Right atrium auricular region (tissue), 2 donors: ENCODE data around the gene TNS3. TPM values are rescaled to one million over a fixed set of nuclear protein-coding genes. Genes with fewer than 3 reads are reported as not detected.

ENCODE experiments used
- DNase-seq: peaks from one replicate; pipeline ENCODE4 v3.0.0-alpha.2; 2019; ENCODE audit warnings: low spot score
- H3K27ac ChIP-seq, 2 donors: fragments of 200-600 bp; sonication (generic); 1 replicate in 1 of 2; 2 replicates in 1 of 2; pipeline ENCODE4 v1.5.1; 2016 to 2019
- H3K27me3 ChIP-seq, 2 donors: fragments of 200-600 bp; sonication (generic); one replicate each; pipeline versions ENCODE4 v1.5.1 to v1.6.0; 2017 to 2019
- H3K36me3 ChIP-seq: fragments of 200-600 bp; sonication (generic); one replicate; pipeline ENCODE4 v1.5.1; 2016
- H3K4me1 ChIP-seq, 2 donors: fragments of 200-600 bp; sonication (generic); one replicate each; pipeline versions ENCODE4 v1.5.1 to v1.6.0; 2017 to 2019
- H3K4me3 ChIP-seq, 2 donors: fragments of 200-600 bp; sonication (generic); 1 replicate in 1 of 2; 2 replicates in 1 of 2; pipeline ENCODE4 v1.5.1; 2017 to 2019; ENCODE audit warnings: mild to moderate bottlenecking in 1 of 2, moderate library complexity in 1 of 2
- H3K9me3 ChIP-seq, 2 donors: fragments of 200-600 bp; sonication (generic); one replicate each; pipeline ENCODE4 v1.5.1; 2019
- total RNA-seq, 2 donors: library from RNA; depleted of rRNA; stranded (reverse); fragments of >200 nt; gene quantifications; one replicate each; pipeline ENCODE4 v1.1.0, GENCODE V29; 2016
- TF ChIP-seq, protein P1 (sequence below), 2 donors: fragments of 200-600 bp; sonication (generic); IDR thresholded peaks; one replicate each; pipeline ENCODE4 v1.5.1; 2019; ENCODE audit warnings: antibody characterized with exemption in 2 of 2

The TNS3 gene
- total RNA-seq, 2 donors from 2014 or later, result 39.7 to 44.4 TPM

DNA sequence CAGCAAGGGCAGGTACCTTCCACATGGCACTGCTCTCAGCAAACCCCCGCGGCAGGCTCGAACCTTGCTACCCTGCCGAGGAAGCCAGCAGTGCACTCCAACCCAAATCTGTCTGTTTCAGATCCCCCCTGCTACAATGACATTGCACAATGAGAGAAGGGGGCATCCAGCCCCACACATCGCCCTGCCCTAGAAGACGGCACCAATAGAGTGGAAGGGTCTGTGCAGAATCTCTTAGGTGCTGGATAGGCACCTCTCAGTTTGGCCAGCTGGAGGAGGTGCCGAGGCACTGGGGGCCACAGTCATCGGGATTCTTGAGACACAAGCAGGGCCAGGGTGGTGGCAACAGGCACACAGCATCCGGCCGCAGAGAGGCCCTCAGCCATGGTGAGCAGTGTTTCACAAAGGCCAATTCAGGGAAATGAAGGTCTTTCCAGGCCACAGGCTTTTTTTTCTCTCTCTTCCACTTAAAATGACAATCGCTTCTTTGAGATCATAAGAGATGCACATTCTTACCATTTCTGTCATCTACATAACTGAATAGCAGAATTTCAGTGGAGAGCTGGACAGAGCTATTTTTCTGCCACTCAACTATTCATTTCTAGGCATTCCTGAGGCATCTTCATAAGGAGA is 281.3 kb downstream of the TNS3 start:
- Histone ChIP-seq H3K27ac (peak overlapping the region; percentile 17 to 26), H3K36me3 (peaks cover 64% of the 10 kb centered on the region)

DNA sequence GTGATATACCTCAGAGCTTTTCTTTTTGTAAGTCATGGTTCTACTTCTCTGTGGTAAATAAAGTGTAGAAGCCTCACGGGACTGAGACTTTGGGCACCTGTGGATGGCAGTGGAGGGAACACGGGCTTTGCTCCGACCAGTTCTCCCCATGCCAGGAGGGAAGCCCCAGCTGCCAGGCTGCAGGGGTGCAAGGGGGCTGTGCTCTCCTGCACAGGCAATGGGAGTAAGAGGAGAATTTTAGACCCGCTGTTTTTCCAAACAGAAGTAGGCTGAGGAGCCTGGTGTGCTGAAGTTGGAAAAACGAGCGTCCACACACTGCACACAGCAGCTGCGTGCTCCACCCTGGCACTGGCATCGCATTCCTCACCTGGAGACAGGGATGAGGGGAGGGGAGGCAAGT is 282.4 kb downstream of the TNS3 start:
- Histone ChIP-seq H3K27ac (no peak overlapping the region), H3K4me3 (no peak overlapping the region), H3K9me3 (no peaks in the 10 kb centered on the region), H3K4me1 (peaks cover 0 to 44% of the 10 kb centered on the region in 2 donors), H3K27me3 (no peaks in the 10 kb centered on the region), H3K36me3 (peaks cover 66% of the 10 kb centered on the region)
- TF ChIP-seq, protein P1, sequence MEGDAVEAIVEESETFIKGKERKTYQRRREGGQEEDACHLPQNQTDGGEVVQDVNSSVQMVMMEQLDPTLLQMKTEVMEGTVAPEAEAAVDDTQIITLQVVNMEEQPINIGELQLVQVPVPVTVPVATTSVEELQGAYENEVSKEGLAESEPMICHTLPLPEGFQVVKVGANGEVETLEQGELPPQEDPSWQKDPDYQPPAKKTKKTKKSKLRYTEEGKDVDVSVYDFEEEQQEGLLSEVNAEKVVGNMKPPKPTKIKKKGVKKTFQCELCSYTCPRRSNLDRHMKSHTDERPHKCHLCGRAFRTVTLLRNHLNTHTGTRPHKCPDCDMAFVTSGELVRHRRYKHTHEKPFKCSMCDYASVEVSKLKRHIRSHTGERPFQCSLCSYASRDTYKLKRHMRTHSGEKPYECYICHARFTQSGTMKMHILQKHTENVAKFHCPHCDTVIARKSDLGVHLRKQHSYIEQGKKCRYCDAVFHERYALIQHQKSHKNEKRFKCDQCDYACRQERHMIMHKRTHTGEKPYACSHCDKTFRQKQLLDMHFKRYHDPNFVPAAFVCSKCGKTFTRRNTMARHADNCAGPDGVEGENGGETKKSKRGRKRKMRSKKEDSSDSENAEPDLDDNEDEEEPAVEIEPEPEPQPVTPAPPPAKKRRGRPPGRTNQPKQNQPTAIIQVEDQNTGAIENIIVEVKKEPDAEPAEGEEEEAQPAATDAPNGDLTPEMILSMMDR (IDR thresholded peaks at IDR 0.05), result no peak
- DNase-seq, result peak; percentile 38

More for the DNA sequence above, 281.3 kb downstream of the TNS3 start:
- DNase-seq, result peak; percentile 55
- TF ChIP-seq, protein P1 (IDR thresholded peaks at IDR 0.05), result no peak
- no peak overlapping the region for H3K4me3 ChIP-seq
- H3K4me1 ChIP-seq, result peaks cover 0 to 43% of the 10 kb centered on the region in 2 donors
- no peaks in the 10 kb centered on the region for H3K27me3 ChIP-seq
- no peaks in the 10 kb centered on the region for H3K9me3 ChIP-seq

DNA sequence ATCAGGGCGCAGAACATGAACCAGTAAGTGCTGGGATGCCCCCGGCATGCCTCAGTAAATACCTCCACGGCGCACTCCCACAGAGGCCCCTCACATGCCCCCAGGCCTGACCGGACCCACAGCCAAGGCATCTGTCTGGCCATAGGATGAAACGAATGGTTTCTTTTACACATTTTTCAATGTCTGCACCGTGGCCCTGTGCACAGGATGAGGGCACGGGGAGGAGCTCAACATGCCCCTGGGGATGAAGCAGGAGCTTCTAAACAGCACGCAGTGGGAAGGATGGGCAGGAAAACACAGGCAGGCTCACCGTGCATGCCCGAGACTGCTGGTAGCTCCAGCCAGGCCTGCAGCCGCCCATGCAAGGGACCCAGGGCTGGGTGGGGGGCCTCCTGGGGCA is 283.3 kb downstream of the TNS3 start:
- H3K9me3 ChIP-seq, result no peaks in the 10 kb centered on the region
- TF ChIP-seq, protein P1 (IDR thresholded peaks at IDR 0.05), result no peak
- peak; percentile 51 for DNase-seq
- no peak overlapping the region for H3K4me3 ChIP-seq
- H3K27me3 ChIP-seq, result no peaks in the 10 kb centered on the region
- peaks cover 0 to 46% of the 10 kb centered on the region in 2 donors for H3K4me1 ChIP-seq
- no peak overlapping the region for H3K27ac ChIP-seq
- H3K36me3 ChIP-seq, result peaks cover 66% of the 10 kb centered on the region

DNA sequence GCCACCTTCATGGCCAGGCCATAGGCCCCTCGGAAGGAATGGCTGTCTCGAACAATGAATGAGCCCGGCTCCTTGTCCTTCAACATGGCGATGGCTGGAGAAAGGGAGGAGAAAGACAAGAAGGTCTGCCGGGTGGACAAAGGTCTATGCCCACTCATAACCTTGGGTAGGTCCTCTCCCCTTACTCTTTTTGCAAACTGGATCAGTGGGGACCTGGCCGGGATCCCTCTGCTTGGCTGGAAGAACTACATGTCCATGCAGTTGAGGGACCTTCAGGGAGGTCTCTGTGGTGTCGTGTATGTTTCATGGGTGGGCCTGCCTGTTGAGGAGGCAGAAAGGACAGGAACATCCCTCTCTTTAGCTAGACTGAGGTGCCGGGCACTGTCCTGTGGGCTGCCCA is 284.8 kb downstream of the TNS3 start:
- TF ChIP-seq, protein P1 (IDR thresholded peaks at IDR 0.05), result no peak
- H3K4me3 ChIP-seq, result no peak overlapping the region
- peaks cover 68% of the 10 kb centered on the region for H3K36me3 ChIP-seq
- DNase-seq, result peak; percentile 42
- H3K4me1 ChIP-seq, result peaks cover 0 to 51% of the 10 kb centered on the region in 2 donors
- no peak overlapping the region for H3K27ac ChIP-seq
- no peaks in the 10 kb centered on the region for H3K9me3 ChIP-seq
- H3K27me3 ChIP-seq, result no peaks in the 10 kb centered on the region

DNA sequence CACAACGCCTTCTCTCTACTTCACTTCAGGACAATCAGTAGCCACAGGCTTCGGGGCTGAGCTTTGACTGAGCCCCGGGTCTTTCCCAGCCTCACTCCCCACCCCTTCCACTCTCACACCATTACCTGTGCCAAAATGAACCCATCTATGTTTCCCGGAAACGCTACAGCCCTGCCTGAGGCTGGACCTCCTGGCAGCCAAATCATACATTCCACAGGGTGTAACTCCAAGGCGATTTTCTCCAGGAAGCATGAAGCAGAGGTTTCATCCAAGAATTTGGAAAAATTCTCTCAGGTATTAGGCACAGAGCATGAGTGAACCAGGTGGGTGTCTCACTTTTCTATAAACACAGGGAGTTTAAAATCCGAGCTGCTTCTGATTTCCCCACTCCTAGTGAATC is 286.3 kb downstream of the TNS3 start:
- H3K4me1 ChIP-seq, result peaks cover 0 to 63% of the 10 kb centered on the region in 2 donors
- no peaks in the 10 kb centered on the region for H3K9me3 ChIP-seq
- TF ChIP-seq, protein P1 (IDR thresholded peaks at IDR 0.05), result no peak
- DNase-seq, result peak; percentile 49
- H3K27ac ChIP-seq, result peak overlapping the region; percentile 19 to 77
- H3K36me3 ChIP-seq, result peaks cover 68% of the 10 kb centered on the region
- no peaks in the 10 kb centered on the region for H3K27me3 ChIP-seq
- no peak overlapping the region for H3K4me3 ChIP-seq
